Panc1 (cell line): ENCODE data around the gene ZKSCAN1.
"Not testable (repeated sequence)": the region's sequence is repeated elsewhere in the genome, so short reads cannot be mapped to it uniquely, and the experiment has no call there.

Source experiments
- POLR2AphosphoS5 ChIP-seq: IDR thresholded peaks from 2 replicates; pipeline ENCODE4 v1.6.1; 2012; ENCODE audit warnings: mild to moderate bottlenecking, low read depth, low read length, moderate library complexity
- TF ChIP-seq, protein P1 (sequence below): fragments of 450-650 bp; IDR thresholded peaks from 2 replicates; pipeline ENCODE4 v1.5.1; 2017; ENCODE audit warnings: mild to moderate bottlenecking

DNA sequence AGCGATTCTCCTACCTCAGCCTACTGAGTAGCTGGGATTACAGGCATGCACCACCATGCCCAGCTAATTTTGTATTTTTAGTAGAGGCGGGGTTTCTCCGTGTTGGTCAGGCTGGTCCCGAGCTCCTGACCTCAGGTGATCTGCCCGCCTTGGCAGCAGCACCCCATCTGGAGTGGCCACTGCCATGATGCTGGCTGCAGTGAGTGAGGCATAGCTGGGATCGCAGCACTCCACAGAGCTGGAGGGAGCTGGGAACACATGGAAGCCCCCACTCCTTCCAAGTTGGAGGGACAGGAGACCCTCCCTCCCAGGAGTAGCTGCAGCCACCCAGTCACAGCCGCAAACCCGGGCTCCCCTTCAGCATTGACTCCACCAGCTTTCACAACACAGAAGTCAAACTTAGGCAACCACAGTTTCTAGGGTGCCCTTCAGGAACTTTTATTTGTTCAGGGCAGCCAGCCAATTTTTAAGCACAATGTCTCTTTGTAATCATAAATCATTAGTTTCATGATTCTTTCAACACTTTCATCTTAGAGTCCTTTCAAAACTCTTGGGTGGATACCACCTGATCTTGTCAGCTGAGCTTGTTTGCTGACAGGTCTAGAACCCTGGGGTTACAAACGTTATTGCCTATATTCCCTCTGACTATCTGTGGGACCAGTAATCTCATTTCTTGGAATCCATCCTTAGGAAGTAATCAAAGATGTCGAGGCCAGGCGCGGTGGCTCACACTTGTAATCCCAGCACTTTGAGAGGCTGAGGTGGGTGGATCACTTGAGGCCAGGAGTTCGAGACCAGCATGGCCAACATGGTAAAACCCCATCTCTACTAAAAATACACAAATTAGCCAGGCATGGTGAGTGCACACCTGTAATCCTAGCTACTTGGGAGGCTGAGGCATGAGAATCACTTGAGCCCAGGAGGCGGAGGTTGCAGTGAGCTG, 2.7 kb upstream of the ZKSCAN1 start:
- TF ChIP-seq, protein P1, sequence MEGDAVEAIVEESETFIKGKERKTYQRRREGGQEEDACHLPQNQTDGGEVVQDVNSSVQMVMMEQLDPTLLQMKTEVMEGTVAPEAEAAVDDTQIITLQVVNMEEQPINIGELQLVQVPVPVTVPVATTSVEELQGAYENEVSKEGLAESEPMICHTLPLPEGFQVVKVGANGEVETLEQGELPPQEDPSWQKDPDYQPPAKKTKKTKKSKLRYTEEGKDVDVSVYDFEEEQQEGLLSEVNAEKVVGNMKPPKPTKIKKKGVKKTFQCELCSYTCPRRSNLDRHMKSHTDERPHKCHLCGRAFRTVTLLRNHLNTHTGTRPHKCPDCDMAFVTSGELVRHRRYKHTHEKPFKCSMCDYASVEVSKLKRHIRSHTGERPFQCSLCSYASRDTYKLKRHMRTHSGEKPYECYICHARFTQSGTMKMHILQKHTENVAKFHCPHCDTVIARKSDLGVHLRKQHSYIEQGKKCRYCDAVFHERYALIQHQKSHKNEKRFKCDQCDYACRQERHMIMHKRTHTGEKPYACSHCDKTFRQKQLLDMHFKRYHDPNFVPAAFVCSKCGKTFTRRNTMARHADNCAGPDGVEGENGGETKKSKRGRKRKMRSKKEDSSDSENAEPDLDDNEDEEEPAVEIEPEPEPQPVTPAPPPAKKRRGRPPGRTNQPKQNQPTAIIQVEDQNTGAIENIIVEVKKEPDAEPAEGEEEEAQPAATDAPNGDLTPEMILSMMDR: not testable (repeated sequence)
- TF ChIP-seq POLR2AphosphoS5: not testable (repeated sequence)
